Stimulated activated CD4-positive, alpha-beta T cell treated with anti-CD3 and anti-CD28 coated beads, Interleukin-1b, Interleukin-23, amount 100 ng/mL, for 24 hours (primary cell): Measurements from ENCODE around the gene TAS2R50.
"Not testable (repeated sequence)": the region's sequence is repeated elsewhere in the genome, so short reads cannot be mapped to it uniquely, and the experiment has no call there.

Source experiments
- DNase-seq, 4 experiments: peaks; one replicate each; pipeline ENCODE4 v3.0.0-alpha.2; 2020; ENCODE audit warnings: low read depth in 4 of 4, low spot score in 1 of 4

TAS2R50 gene, protein sequence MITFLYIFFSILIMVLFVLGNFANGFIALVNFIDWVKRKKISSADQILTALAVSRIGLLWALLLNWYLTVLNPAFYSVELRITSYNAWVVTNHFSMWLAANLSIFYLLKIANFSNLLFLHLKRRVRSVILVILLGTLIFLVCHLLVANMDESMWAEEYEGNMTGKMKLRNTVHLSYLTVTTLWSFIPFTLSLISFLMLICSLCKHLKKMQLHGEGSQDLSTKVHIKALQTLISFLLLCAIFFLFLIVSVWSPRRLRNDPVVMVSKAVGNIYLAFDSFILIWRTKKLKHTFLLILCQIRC

DNA sequence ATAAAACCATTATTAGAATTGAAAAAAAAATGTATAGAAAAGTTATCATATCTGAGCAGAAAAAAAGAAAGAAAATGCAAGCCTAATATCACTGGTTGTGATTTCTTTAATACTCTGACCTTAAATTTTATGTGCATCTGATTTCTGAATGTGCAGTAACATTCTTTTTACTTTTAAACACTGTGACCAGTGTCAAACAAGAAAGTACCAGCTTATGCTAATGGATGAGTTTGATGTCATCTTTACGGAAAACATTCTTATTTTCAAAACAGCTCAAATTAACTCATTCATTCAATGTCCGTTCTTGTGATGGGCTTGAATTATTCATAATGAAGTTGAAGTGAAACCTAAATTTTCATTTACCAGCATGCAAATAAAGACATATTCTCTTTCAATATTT is at the start of gene TAS2R50:
TSS of gene TAS2R50 (minus strand) at position 101 of the 400 bp plus-strand sequence. CDS start at position 49, 52 bp downstream.
- no peak for DNase-seq

DNA sequence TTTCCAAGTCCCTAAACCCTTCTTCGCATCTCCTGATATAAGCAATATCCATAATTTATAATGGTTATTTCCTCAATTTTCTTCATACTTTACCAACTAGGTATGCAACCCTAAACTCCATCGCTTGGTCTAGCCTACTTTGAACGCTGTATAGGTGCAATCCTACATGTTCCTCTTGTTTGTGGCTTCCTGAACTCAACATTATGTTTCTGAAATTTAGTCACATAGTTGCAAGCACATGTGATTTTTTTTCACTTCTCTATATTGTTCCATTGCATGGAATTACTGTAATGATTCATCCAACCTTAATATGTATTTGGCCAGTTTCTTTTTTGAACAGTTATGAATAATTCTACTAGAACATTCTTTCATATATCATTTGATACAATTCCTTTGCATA is 47.2 kb upstream of the TAS2R50 start:
- DNase-seq = not testable (repeated sequence)

GRCh38 chr12:11031307-11031706 is 44.6 kb upstream of the TAS2R50 start, which contains the start of gene TAS2R31:
TAS2R31 (minus strand) TSS chr12:11031407; CDS start chr12:11031335, 72 bp downstream.
- no peak for DNase-seq

- no peak for DNase-seq
Measured at GRCh38 chr12:11026118-11026517, 39.4 kb upstream of the TAS2R50 start.

- no peak for DNase-seq
Measured at GRCh38 chr12:11023387-11023786, 36.7 kb upstream of the TAS2R50 start.

- DNase-seq = no peak
Measured at GRCh38 chr12:11022520-11022919, 35.8 kb upstream of the TAS2R50 start, which contains the start of gene TAS2R19. TAS2R19 (minus strand) TSS chr12:11022620; CDS start chr12:11022571, 49 bp downstream.

- no peak for DNase-seq
Measured at GRCh38 chr12:11016937-11017336, 30.2 kb upstream of the TAS2R50 start.

DNA sequence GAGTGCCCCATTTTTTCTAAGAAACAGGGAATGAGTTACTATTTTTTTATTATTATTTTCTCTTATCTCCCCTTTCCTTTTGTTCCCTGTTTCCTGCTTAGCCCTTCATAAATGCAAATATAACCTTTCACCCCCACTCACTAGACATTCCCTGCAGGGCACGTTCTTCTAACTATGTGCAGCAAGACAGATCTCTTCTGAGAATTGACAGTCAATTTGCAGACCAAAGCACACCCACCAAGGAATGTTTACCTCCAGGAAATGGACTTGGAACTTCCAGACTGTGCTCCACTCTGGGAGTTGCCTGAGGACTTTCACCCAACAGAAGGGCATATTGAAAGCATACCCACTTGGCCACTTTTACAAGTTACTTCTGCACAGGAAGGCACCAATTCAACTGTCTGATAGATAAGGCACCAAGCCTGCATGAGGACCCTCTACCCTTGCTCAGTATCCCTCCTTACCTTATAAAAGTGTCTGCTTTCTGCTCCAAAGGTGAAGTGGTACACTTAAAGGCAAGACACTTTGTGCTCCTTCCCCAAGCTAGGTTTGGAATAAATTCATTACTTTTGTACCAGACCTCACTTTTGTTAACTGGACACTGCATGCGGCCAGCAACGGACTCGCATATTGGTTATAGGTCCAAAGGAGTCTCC is 29.2 kb upstream of the TAS2R50 start:
- DNase-seq = no peak

- DNase-seq = no peak
Measured at GRCh38 chr12:11014234-11014633, 27.5 kb upstream of the TAS2R50 start.

DNA sequence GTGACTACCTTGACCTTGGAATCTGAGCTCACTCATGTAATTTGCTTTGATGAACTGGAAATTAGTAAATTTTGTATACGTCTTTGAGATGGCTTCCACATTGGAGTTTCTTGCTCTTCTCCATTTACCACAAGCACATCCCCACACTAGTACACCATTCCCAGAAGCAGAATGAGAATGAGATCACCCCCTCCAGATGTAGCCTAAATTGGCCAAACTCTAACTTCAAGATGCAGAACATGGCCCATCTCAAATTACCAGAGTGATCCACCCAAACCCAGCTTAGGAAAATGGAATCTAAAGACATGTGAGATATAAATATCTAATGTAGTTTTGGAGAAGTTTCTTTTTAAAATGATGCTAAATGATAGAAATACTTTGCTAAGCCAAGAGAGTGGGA is 20.9 kb upstream of the TAS2R50 start:
- no peak for DNase-seq

DNA sequence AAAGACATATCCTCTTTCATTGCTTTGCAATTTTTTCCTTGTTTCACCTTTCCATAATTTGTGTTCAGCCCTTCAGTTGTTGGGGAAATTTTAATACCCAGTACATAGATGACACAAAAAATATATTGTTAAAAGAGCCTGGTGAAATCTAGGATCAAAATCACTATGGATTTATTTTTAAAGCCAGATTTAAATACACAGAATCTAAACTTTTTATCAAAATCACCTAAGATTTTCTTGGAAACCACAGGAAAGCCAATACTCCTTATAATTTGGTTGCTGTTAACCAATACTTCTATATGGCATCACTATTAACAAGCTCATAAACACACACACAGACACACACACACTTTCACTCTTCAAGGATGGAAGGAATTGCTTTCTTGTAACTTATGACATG is 11.5 kb upstream of the TAS2R50 start, which contains the start of gene TAS2R20:
TSS of gene TAS2R20 (minus strand) at position 101 of the 400 bp plus-strand sequence. CDS start 429 bp downstream, outside the sequence.
- DNase-seq = no peak

- no peak for DNase-seq
Measured at GRCh38 chr12:10994307-10994706, 7.6 kb upstream of the TAS2R50 start.

GRCh38 chr12:10989107-10989506 is 2.4 kb upstream of the TAS2R50 start:
- no peak for DNase-seq

DNA sequence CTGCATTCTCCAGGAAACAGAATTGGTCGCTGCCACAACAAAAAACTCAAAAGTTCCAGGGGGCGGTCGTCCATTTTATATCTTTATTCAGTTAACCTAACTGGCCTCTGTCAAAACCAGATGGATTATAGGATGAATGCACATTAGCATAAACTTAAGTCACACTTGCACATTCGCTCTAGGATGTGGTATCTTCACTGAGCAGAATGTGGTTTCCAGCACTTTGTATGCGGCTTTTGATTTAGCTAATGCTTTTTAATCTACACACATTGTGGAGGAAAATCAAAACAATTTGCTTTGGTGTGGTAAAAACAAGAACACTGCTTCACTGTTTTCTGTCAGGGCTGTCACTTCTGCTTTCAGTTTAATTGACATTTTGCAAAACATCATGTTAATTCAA is 4.5 kb downstream of the TAS2R50 start:
- DNase-seq = peak in 2 of 4 experiments; percentile 3

GRCh38 chr12:10974965-10975364 is 11.7 kb downstream of the TAS2R50 start:
- no peak for DNase-seq

GRCh38 chr12:10968765-10969456 is 17.8 kb downstream of the TAS2R50 start:
- no peak for DNase-seq

DNA sequence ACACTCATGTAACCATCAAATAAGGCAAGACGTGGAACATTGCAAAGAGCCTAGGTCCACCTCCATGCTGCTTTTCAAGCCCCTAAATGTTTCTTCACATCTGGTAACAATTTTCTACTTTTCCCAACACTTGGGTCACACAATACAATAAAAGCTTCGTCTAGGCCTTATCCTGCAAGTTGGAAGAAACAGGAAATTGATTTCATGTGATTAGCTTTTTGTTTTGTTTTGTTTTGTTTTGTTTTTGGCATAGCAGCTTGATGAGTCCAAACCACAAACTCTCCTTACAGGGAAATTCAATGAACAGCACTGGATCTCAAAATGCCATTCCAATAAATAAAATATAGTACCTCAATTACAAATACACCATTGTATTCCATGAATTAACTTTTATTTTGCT is 19.3 kb downstream of the TAS2R50 start:
- no peak for DNase-seq

GRCh38 chr12:10966314-10966713 is 20.4 kb downstream of the TAS2R50 start:
- no peak for DNase-seq

- no peak for DNase-seq
Measured at GRCh38 chr12:10965476-10965875, 21.2 kb downstream of the TAS2R50 start.

GRCh38 chr12:10960211-10960610 is 26.5 kb downstream of the TAS2R50 start:
- no peak for DNase-seq

DNA sequence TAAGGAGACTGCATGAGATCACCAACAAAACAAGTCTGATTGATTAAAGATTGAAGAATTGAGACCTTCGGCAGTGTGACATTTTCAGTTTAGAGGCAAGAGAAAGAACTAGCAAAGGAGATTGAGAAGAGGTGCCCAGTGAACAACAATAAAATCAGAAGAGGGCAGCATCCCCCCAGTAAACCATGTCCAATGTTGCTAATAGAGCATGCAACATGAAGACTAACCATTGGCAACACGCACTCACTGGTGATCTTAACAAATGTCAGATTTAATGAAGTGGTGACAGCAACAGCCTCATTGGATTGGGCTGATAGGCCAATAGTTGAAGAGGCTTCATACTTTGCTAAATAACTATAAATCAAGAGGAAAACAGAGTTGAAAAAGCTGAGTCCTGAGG is 26.9 kb downstream of the TAS2R50 start:
- DNase-seq = no peak

DNA sequence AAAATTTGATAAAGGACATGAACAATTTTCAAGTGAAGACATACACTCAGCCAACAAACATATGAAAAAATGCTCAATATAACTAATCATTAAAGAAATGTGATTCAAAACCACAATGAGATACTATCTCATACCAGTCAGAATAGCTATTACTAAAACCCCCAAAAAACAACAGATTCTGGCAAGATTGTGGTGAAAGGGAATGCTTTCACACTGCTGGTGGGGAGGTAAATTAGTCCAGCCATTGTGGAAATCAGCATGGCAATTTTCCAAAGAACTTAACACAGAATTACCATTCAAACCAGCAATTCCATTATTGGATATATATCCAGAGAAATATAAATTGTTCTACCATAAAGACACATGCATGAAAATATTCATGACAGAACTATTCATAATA is 29.0 kb downstream of the TAS2R50 start:
- no peak for DNase-seq
